ENCODE measurements around the gene PHLDB3.

GRCh38 chr19:43505941-43506340 is 1.4 kb upstream of the PHLDB3 start:
- no peak for TF ChIP-seq CTCF (IDR thresholded peaks at IDR 0.05; ENCODE audit: insufficient read depth, low read length, poor library complexity, severe bottlenecking)
- no peak for TF ChIP-seq EZH2phosphoT487 (conservative IDR thresholded peaks at IDR 0.05; ENCODE audit: low read length)
